Natural killer cell (primary cell): ENCODE results near the gene CDH23. TPM values are rescaled to one million over a fixed set of nuclear protein-coding genes. Genes with fewer than 3 reads are reported as not detected.

Experiments
- ATAC-seq, 3 donors: fragments of 150-1000 bp in 2 of 3; fragments of 200-7000 bp in 1 of 3; cut with Tn5 transposase; 1 replicate in 1 of 3; 2 replicates in 2 of 3; pipeline ENCODE4 v1.10.0; 2021; ENCODE audit warnings: mild to moderate bottlenecking in 2 of 3, moderate library complexity in 2 of 3
- DNase-seq, 2 donors: peaks; one replicate each; pipeline versions ENCODE4 v3.0.0 to v3.0.0-alpha.2; 2013 to 2021; ENCODE audit warnings: mixed read lengths in 1 of 2
- H3K27ac ChIP-seq: one replicate; pipeline ENCODE4 v1.5.1; 2013; ENCODE audit warnings: mild to moderate bottlenecking, low read length
- H3K27me3 ChIP-seq: one replicate; pipeline ENCODE4 v1.6.1; 2013; ENCODE audit warnings: low read length; ENCODE audit not compliant: control insufficient read depth, insufficient read depth
- H3K36me3 ChIP-seq: one replicate; pipeline ENCODE4 v1.6.1; 2013; ENCODE audit warnings: low read length; ENCODE audit not compliant: control insufficient read depth, insufficient read depth
- H3K4me1 ChIP-seq: one replicate; pipeline ENCODE4 v1.6.1; 2013; ENCODE audit warnings: low read length; ENCODE audit not compliant: control insufficient read depth, insufficient read depth
- H3K4me3 ChIP-seq: one replicate; pipeline ENCODE4 v1.5.1; 2013; ENCODE audit warnings: low read length
- H3K9me3 ChIP-seq: one replicate; pipeline ENCODE4 v1.6.1; 2013; ENCODE audit warnings: low read length; ENCODE audit not compliant: control insufficient read depth, insufficient read depth
- H3K27ac Mint-ChIP-seq, 2 donors: one replicate each; pipeline ENCODE4 v1.8.0; 2022; ENCODE audit warnings: mild to moderate bottlenecking in 2 of 2, mixed read lengths in 2 of 2, moderate library complexity in 1 of 2
- H3K27me3 Mint-ChIP-seq, 2 donors: one replicate each; pipeline ENCODE4 v1.8.0; 2022; ENCODE audit warnings: low read depth in 2 of 2, mixed read lengths in 2 of 2
- H3K36me3 Mint-ChIP-seq: one replicate; pipeline ENCODE4 v1.8.0; 2022; ENCODE audit warnings: mixed read lengths
- H3K4me1 Mint-ChIP-seq, 2 donors: one replicate each; pipeline ENCODE4 v1.8.0; 2022; ENCODE audit warnings: mixed read lengths in 2 of 2
- H3K4me3 Mint-ChIP-seq: one replicate; pipeline ENCODE4 v1.8.0; 2022; ENCODE audit warnings: mild to moderate bottlenecking, moderate library complexity, mixed read lengths
- H3K9me3 Mint-ChIP-seq, 2 donors: one replicate each; pipeline ENCODE4 v1.8.0; 2022; ENCODE audit warnings: mixed read lengths in 2 of 2
- CTCF ChIP-seq: fragments of 200-600 bp; IDR thresholded peaks from one replicate; pipeline ENCODE4 v1.8.0; 2022; ENCODE audit warnings: antibody characterized with exemption
- WGBS: methylation state at CpG from one replicate; pipeline ENCODE4 v1.1.7; 2013; ENCODE audit warnings: missing lambda C conversion rate; ENCODE audit not compliant: insufficient coverage; 5-methylcytosine and 5-hydroxymethylcytosine counted together
- intact Hi-C: fragments of 100-400 bp; cut with micrococcal nuclease; formaldehyde crosslinking; loops from one replicate; pipeline ENCODE4 v1.14.2; 2022
- total RNA-seq, 4 donors: library from RNA; stranded (reverse); fragments of 120-200 nt in 1 of 4; gene quantifications; one replicate each; pipeline versions ENCODE4 v1.2.3 to v1.2.4, GENCODE V29; 2013 to 2022

The CDH23 gene
- total RNA-seq, 3 donors from 2014 or later (not counting 1 experiment from before 2014, with no cell fraction given): 1.2 to 6.0 (median 4.3) TPM

- WGBS: 96% methylated on average over 6 of the region's 6 CpGs
- Histone ChIP-seq H3K27ac (no peak overlapping the region), H3K4me1 (peaks cover 24% of the 10 kb centered on the region), H3K9me3 (no peaks in the 10 kb centered on the region), H3K27me3 (no peaks in the 10 kb centered on the region), H3K4me3 (no peak overlapping the region), H3K36me3 (no peaks in the 10 kb centered on the region)
- Mint-ChIP-seq H3K27ac (no peak overlapping the region), H3K9me3 (no peaks in the 10 kb centered on the region), H3K4me3 (no peak overlapping the region), H3K27me3 (no peaks in the 10 kb centered on the region), H3K4me1 (peaks cover 5 to 6% of the 10 kb centered on the region in 2 donors), H3K36me3 (no peaks in the 10 kb centered on the region)
- intact Hi-C loops: no loop called here
- no peak for ATAC-seq
- TF ChIP-seq CTCF: no peak
- no peak for DNase-seq
Measured at GRCh38 chr10:71802235-71802634, 405.5 kb downstream of the CDH23 start.

GRCh38 chr10:71802715-71803488, 406.2 kb downstream of the CDH23 start:
- WGBS: 88% methylated on average over 18 of the region's 18 CpGs
- Histone ChIP-seq H3K36me3 (no peaks in the 10 kb centered on the region), H3K9me3 (no peaks in the 10 kb centered on the region), H3K27me3 (no peaks in the 10 kb centered on the region), H3K27ac (no peak overlapping the region), H3K4me3 (no peak overlapping the region), H3K4me1 (peaks cover 17% of the 10 kb centered on the region)
- Mint-ChIP-seq H3K27me3 (peaks cover 0 to under 1% of the 10 kb centered on the region in 2 donors), H3K4me1 (no peaks in the 10 kb centered on the region), H3K36me3 (no peaks in the 10 kb centered on the region), H3K27ac (no peak overlapping the region), H3K4me3 (no peak overlapping the region), H3K9me3 (no peaks in the 10 kb centered on the region)
- no peak for TF ChIP-seq CTCF
- ATAC-seq: no peak
- intact Hi-C loops: no loop called here
- DNase-seq: no peak

- Histone ChIP-seq H3K27me3 (no peaks in the 10 kb centered on the region), H3K9me3 (no peaks in the 10 kb centered on the region), H3K4me3 (no peak overlapping the region), H3K4me1 (peaks cover 12% of the 10 kb centered on the region), H3K36me3 (no peaks in the 10 kb centered on the region), H3K27ac (no peak overlapping the region)
- TF ChIP-seq CTCF: no peak
- Mint-ChIP-seq H3K4me1 (no peaks in the 10 kb centered on the region), H3K4me3 (no peak overlapping the region), H3K36me3 (no peaks in the 10 kb centered on the region), H3K27ac (no peak overlapping the region), H3K9me3 (no peaks in the 10 kb centered on the region), H3K27me3 (peaks cover 0 to 5% of the 10 kb centered on the region in 2 donors)
- DNase-seq (no peak), ATAC-seq (no peak)
- 20% methylated on average over 2 of the region's 4 CpGs for WGBS
- intact Hi-C loops: no loop called here
Measured at GRCh38 chr10:71804077-71804476, 407.4 kb downstream of the CDH23 start.
